CD4-positive, alpha-beta T cell treated with Interferon alpha-2 for 1 hour (primary cell): ENCODE results near the gene PDZD4.
A peak's percentile ranks its signal among the peaks of the same experiment; 100 is the strongest.
"Not testable (repeated sequence)": the region's sequence is repeated elsewhere in the genome, so short reads cannot be mapped to it uniquely, and the experiment has no call there.

Experiments
- DNase-seq, 2 donors: peaks; one replicate each; pipeline ENCODE4 v3.0.0-alpha.2; 2020 to 2022

Gene PDZD4

GRCh38 chrX:153832728-153833127 lies 2.4 kb upstream of the PDZD4 start:
- DNase-seq, result no peak

DNA sequence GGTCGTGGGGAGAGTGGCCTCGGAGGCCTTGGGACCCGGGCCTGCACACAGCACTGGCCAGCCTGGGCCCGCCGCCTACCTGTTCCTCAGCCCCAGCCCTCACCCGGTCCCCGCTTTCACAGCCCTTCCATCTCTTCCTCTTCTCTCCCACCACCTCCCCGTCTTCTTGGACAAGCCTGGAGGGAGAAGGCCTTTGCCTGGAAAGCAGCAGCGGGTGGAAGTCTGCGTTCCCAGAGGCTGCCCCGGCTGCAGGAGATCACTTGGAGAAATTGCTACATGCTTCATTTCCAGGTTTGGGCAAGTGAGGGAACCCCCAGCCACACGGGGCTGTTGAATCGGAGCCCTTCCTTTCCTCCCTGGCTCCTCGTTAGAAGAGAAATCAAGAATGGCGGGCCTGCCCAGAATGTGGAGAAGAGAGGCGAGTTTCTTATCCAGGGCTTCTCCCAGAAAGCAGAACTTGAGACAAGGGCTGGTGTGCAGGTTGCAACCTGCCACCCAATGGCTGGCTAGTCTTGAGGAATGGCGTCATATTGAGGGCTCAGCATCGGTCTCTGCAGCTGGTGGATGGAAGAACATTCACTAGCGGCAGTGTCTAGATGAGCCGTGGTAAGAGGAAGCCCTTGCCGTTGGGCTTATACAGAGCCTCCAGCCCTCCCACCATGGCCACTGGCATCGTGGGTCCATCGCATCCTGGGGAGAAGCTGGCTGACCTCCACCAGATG lies 1.2 kb upstream of the PDZD4 start:
- no peak for DNase-seq

GRCh38 chrX:153830640-153831428 lies 490 bp upstream of the PDZD4 start:
- DNase-seq, result no peak

DNA sequence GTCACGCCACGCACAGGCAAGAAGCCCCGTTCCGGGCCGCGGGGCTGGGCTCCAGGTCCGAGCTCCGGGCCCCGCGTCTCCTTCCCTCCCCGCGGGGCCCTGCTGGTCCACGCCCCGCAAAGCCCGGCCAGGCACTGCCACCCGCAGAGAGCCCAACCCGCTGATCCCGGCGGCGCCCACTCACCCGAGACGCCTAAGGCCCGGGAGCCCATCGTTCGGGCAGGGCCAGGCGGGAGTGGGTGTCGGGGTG lies 870 bp downstream of the PDZD4 start:
- DNase-seq, result no peak

- peak in 1 of 2 donors; percentile 11 for DNase-seq
These were observed 1.4 kb downstream of the PDZD4 start for GRCh38 chrX:153828723-153829548.

GRCh38 chrX:153828308-153828707 lies 2.0 kb downstream of the PDZD4 start:
- no peak for DNase-seq

GRCh38 chrX:153827903-153828302 lies 2.4 kb downstream of the PDZD4 start:
- DNase-seq, result no peak

DNA sequence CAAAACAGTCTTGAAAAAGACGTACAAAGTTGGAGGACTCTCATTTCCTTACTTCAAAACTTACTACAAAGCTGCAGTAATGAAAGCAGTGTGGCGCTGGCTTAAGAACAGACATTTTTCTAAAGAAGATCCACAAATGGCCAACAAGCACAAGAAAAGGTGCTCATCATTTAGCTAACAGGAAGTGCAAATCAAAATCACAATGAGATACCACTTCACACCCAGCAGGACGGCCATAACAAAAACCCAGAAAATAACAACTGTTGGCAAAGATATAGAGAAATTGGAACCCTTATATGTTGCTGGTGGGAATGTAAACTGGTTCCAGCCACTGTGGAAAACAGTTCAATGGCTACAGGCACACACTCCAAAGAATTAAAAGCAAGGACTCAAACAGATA lies 3.3 kb downstream of the PDZD4 start:
- no peak for DNase-seq

- no peak for DNase-seq
These were observed 5.3 kb downstream of the PDZD4 start for GRCh38 chrX:153825042-153825441.

GRCh38 chrX:153824348-153824747 lies 6.0 kb downstream of the PDZD4 start:
- DNase-seq, result no peak

DNA sequence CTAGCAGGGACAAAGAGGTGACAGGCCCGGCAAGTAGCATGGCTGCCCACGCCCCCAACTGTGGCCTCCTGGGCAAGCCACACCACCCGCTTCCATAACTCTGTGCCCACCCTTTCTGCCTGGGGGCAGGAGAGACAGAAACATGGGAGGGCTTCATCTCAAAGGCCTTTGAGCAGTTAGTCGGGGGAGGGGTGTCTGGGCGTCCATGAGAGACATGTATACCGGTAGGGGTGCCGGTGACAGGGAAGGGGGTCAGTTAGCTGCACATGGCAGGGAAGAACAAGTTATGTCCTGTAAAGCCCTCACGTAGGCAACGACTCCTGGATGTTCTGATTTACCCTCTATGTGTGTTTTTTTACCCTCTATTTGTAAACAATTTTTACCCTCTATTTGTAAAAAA lies 9.3 kb downstream of the PDZD4 start:
- no peak for DNase-seq

DNA sequence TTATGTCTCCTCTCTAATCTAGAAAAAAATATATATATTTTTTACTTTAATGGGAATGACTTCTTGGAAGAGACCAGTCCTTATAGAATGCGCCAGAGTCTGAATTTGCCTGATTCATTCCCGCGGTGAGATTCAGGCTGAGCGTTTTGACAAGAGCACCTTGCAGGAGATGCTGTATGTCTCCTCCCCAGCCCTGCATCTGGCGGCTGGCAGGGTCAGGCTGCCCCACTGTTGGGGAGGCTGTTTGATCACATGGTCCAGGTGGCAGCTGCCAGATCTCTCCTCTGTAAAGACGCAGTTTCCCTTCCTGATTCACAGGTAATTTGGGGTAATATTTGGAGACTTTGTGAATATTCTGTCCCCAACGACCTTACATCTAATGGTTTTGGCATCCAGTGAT lies 9.7 kb downstream of the PDZD4 start:
- no peak for DNase-seq

DNA sequence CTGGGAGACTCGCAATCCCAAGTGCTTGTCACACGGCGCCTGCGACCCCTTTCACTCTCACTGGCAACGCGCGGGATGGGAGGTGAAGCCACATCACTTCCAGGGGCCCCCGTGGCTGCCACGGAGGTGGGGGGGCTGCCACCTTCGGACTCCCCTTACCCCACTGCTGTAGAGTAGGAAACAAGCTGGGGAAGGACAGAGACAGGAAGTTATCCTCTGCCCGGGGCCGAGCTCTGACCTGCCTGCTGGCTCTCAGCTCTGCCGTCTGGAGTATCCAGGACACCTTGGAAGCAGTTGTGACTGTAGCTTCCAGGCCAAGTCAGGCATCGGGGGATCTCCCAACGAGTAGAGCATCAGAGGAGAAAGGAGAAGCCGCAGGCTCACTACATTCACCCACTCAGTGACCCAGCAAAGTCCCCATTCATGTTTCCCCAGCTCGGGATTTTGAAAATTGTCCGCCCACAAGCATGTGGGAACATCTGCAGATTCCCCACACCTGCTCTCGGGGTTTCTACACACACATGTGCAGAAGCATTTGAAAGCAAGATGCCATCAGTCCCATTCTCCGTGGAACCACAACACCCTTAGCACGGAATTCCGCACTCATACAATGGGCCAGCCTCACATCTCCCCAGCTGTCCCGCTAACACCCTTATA lies 10.8 kb downstream of the PDZD4 start:
- no peak for DNase-seq

GRCh38 chrX:153818571-153819383 lies 11.6 kb downstream of the PDZD4 start:
- DNase-seq, result peak; percentile 41 to 65

DNA sequence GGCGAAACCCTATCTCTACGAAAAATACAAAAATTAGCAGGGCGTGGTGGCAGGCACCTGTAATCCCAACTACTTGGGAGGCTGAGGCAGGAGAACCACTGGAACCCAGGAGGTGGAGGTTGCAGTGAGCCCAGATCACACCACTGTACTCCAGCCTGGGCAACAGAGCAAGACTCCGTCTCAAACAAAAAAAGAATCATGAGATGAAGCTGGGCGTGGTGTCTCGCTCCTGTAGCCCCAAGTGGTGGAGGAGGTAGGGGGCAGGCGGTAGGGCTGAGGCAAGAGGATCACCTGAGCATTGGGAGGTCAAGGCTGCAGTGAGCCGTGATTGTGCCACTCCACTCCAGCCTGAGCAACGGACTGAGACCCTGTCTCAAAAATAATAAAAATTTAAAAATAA lies 12.3 kb downstream of the PDZD4 start:
- DNase-seq, result not testable (repeated sequence)

DNA sequence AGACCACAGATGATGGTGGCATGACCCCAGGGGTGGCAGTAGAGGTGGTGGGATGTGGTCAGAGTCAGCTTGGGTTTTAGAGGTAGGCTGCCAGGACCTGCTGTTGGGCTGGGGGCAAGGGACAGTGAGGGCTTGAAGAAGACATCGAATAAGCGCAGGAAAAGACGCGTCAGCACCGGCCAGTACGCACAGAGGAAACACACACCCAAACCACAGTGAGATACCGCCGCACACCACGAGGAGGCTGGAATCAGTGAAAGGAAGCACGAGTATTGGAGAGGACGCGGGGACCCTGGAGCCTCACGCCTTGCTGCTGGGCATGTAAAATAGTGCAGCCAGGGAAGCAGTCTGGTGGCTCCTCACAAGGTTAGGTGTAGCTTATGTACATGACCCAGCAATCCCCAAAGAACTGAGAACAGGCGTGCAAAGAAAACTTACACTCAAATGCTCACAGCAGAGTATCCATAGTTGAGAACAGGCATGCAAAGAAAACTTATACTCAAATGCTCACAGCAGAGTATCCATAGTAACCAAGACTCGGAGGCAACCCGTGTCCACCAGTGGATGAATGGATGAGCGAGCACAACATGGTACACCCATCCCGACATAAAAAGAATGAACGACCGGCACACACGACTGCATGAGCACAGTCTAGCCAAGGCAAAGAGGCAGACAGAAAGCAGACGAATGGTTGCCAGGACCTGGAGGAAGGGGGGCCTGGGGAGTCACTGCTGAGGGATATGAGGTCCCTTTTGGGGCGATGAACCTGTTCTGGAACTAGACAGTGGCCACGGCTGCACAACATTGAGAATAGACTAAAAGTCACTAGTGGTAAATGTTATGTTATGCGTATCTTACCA lies 13.3 kb downstream of the PDZD4 start:
- DNase-seq, result peak; percentile 34 to 50

GRCh38 chrX:153814591-153815315 lies 15.6 kb downstream of the PDZD4 start:
- no peak for DNase-seq

DNA sequence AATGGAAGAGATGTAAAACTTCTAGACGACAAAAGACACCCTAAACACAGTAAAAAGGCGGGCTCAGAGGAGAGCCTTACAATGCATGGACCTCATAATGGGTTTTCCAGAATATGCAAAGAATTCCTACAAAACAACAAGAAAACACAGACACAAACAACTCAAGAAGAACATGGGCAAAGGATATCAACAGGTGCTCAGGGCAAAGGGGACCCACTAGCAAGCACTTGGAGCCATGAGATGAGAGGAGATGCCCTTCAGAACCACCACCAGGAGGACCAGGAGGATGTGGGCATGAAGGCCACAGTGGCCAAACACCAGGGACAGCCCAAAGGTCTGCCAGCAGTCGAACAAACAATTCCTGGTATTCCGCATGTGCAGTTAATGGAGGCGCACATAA lies 17.2 kb downstream of the PDZD4 start:
- no peak for DNase-seq

GRCh38 chrX:153812220-153812619 lies 18.1 kb downstream of the PDZD4 start:
- no peak for DNase-seq

DNA sequence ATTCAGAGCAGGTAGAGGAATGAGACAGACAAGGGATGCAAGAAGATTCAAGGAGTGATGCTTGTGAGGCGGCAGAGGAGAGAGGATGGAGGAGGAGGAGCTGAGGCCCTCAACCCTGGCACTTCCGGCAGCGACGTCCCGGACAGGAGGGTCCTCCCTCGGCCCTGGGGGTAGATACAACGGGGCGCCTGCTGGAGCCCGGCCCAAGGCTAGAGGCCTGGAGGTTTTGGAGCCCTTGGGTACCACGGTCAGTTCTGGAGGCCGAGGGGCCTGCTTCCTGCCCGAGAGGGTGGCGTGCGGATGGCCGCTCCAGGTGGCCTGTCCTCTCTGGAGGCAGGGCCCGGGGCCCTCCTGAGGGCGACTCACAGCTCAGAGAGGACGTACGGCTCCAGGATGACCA lies 22.4 kb downstream of the PDZD4 start:
- DNase-seq, result no peak
